Measurements from ENCODE around the gene STAG2.

STAG2 gene

GRCh38 chrX:123976706-123977316 is 15.3 kb downstream of the STAG2 start:
- DNase-seq = no peak

GRCh38 chrX:123983240-123983639 is 21.7 kb downstream of the STAG2 start:
- DNase-seq = no peak

GRCh38 chrX:123986377-123986776 is 24.9 kb downstream of the STAG2 start:
- DNase-seq = no peak

- DNase-seq = no peak
Measured at GRCh38 chrX:123988423-123989111, 27.1 kb downstream of the STAG2 start.

GRCh38 chrX:123989235-123989634 is 27.7 kb downstream of the STAG2 start:
- DNase-seq = no peak

GRCh38 chrX:123990169-123990568 is 28.7 kb downstream of the STAG2 start:
- no peak for DNase-seq

GRCh38 chrX:123990602-123991001 is 29.1 kb downstream of the STAG2 start:
- no peak for DNase-seq

- no peak for DNase-seq
Measured at GRCh38 chrX:123993326-123993725, 31.8 kb downstream of the STAG2 start.

- no peak for DNase-seq
Measured at GRCh38 chrX:123993904-123994635, 32.6 kb downstream of the STAG2 start.

- no peak for DNase-seq
Measured at GRCh38 chrX:123994730-123995129, 33.2 kb downstream of the STAG2 start.

- DNase-seq = no peak
Measured at GRCh38 chrX:124001581-124001980, 40.1 kb downstream of the STAG2 start.

GRCh38 chrX:124005228-124005627 is 43.7 kb downstream of the STAG2 start:
- no peak for DNase-seq

GRCh38 chrX:124010157-124010556 is 48.7 kb downstream of the STAG2 start:
- DNase-seq = no peak

GRCh38 chrX:124010566-124010965 is 49.1 kb downstream of the STAG2 start:
- DNase-seq = no peak

- DNase-seq = no peak
Measured at GRCh38 chrX:124015721-124016120, 54.2 kb downstream of the STAG2 start.

GRCh38 chrX:124016825-124017224 is 55.3 kb downstream of the STAG2 start:
- no peak for DNase-seq

GRCh38 chrX:124018023-124018422 is 56.5 kb downstream of the STAG2 start:
- no peak for DNase-seq

- DNase-seq = no peak
Measured at GRCh38 chrX:124023838-124024238, 62.3 kb downstream of the STAG2 start.

- no peak for DNase-seq
Measured at GRCh38 chrX:124026529-124026928, 65.0 kb downstream of the STAG2 start.

- DNase-seq = no peak
Measured at GRCh38 chrX:124028182-124028581, 66.7 kb downstream of the STAG2 start.

GRCh38 chrX:124030520-124030919 is 69.0 kb downstream of the STAG2 start:
- no peak for DNase-seq

- DNase-seq = no peak
Measured at GRCh38 chrX:124033821-124034220, 72.3 kb downstream of the STAG2 start.

- DNase-seq = no peak
Measured at GRCh38 chrX:124035657-124036056, 74.2 kb downstream of the STAG2 start.

- no peak for DNase-seq
Measured at GRCh38 chrX:124042042-124042441, 80.5 kb downstream of the STAG2 start.
